Psoas muscle (tissue), 8 donors: ENCODE results near the gene CWH43. TPM values are rescaled to one million over a fixed set of nuclear protein-coding genes. Genes with fewer than 3 reads are reported as not detected.

Experiments
- ATAC-seq, 4 donors: fragments of 200-7000 bp; cut with Tn5 transposase; one replicate each; pipeline ENCODE4 v1.9.1; 2020; ENCODE audit warnings: moderate library complexity in 3 of 4, mild to moderate bottlenecking in 2 of 4
- DNase-seq, 2 donors: peaks; one replicate each; pipeline ENCODE4 v3.0.0-alpha.2; 2020
- H3K27ac ChIP-seq: fragments of 200-600 bp; one replicate; pipeline ENCODE4 v1.8.0; 2022
- H3K27me3 ChIP-seq, 3 donors: fragments of 200-600 bp in 1 of 3; one replicate each; pipeline versions ENCODE4 v1.6.1 to v1.8.0; 2013 to 2022; ENCODE audit warnings: low read length in 2 of 3, mild to moderate bottlenecking in 2 of 3, moderate library complexity in 1 of 3; ENCODE audit not compliant: insufficient read depth in 3 of 3
- H3K36me3 ChIP-seq, 2 donors: fragments of 200-600 bp in 1 of 2; one replicate each; pipeline versions ENCODE4 v1.6.1 to v1.8.0; 2013 to 2022; ENCODE audit warnings: low read depth in 1 of 2, mild to moderate bottlenecking in 1 of 2, moderate library complexity in 1 of 2; ENCODE audit not compliant: insufficient read depth in 1 of 2
- H3K4me1 ChIP-seq: fragments of 200-600 bp; one replicate; pipeline ENCODE4 v1.8.0; 2022
- H3K4me3 ChIP-seq: fragments of 200-600 bp; one replicate; pipeline ENCODE4 v1.8.0; 2022; ENCODE audit warnings: mild to moderate bottlenecking
- H3K9me3 ChIP-seq: fragments of 200-600 bp; one replicate; pipeline ENCODE4 v1.8.0; 2022
- CTCF ChIP-seq: fragments of 200-600 bp; IDR thresholded peaks from one replicate; pipeline ENCODE4 v1.8.0; 2022; ENCODE audit warnings: antibody characterized with exemption
- WGBS, 3 donors: extraction: QIAGEN DNeasy Blood & Tissue Kit; methylation state at CpG; one replicate each; pipeline versions ENCODE4 v1.1.6 to v1.1.7; 2013; 5-methylcytosine and 5-hydroxymethylcytosine counted together
- intact Hi-C, 2 donors: fragments of 100-400 bp; cut with DNase I; formaldehyde crosslinking; loops; one replicate each; pipeline versions ENCODE4 v1.11.0 to v1.14.2; 2022
- polyA plus RNA-seq, 3 donors: library from polyadenylated mRNA; stranded (reverse); fragments of 200-250 nt; gene quantifications; one replicate each; pipeline ENCODE4 v1.2.3, GENCODE V29; 2013
- total RNA-seq, 4 donors: library from RNA; stranded (reverse); fragmentation: NEBNext Ultra II Directional in 2 of 4; extraction: Animal tissue kit (Norgen Biotek cat#: 25700) in 2 of 4; gene quantifications; one replicate each; pipeline versions ENCODE4 v1.2.1 to v1.2.4, GENCODE V29; 2021 to 2023
- donor health status: healthy with polysubstance abuse.
- donor health status: DM: no; HTN: no; CAD: no; lungs with moderate emphysema.
- donor health status: Bipolar disorder and iron deficiency.
- donor health status: healthy.
- donor health status: DM: yes; HTN: yes; CAD: no.
- donor health status: DM: no; HTN: no; CAD: no.
- donor health status: DM: no; HTN: no; CAD: no.
- donor health status: DM: yes; HTN: yes; CAD: no.

The CWH43 gene
- total and polyA plus RNA-seq, 7 donors: not detected

- H3K4me1 ChIP-seq: no peaks in the 10 kb centered on the region
- no peak overlapping the region for H3K27ac ChIP-seq
- no peak for ATAC-seq
- TF ChIP-seq CTCF: no peak
- 68 to 79% (median 75%) methylated on average over 8 of the region's 8 CpGs for WGBS, 3 donors
- intact Hi-C loops: no loop called here
- H3K36me3 ChIP-seq: no peaks in the 10 kb centered on the region
- DNase-seq: no peak
- H3K27me3 ChIP-seq: no peaks in the 10 kb centered on the region
- no peaks in the 10 kb centered on the region for H3K9me3 ChIP-seq
- no peak overlapping the region for H3K4me3 ChIP-seq
Observed at GRCh38 chr4:48944252-48944651, 41.8 kb upstream of the CWH43 start.

GRCh38 chr4:48944756-48945241 lies 41.3 kb upstream of the CWH43 start:
- intact Hi-C loops: no loop called here
- Histone ChIP-seq H3K27me3 (no peaks in the 10 kb centered on the region), H3K9me3 (no peaks in the 10 kb centered on the region), H3K4me3 (no peak overlapping the region), H3K36me3 (no peaks in the 10 kb centered on the region), H3K4me1 (no peaks in the 10 kb centered on the region), H3K27ac (no peak overlapping the region)
- ATAC-seq (no peak), DNase-seq (no peak)
- TF ChIP-seq CTCF: peak; percentile 12
- 67 to 73% (median 72%) methylated on average over 6 of the region's 6 CpGs for WGBS, 3 donors

- no peak for DNase-seq
- H3K4me1 ChIP-seq: no peaks in the 10 kb centered on the region
- 76 to 85% (median 79%) methylated on average over 2 of the region's 2 CpGs for WGBS, 3 donors
- no peak for ATAC-seq
- no peak overlapping the region for H3K4me3 ChIP-seq
- no peaks in the 10 kb centered on the region for H3K36me3 ChIP-seq
- no peak overlapping the region for H3K27ac ChIP-seq
- intact Hi-C loops: no loop called here
- no peaks in the 10 kb centered on the region for H3K9me3 ChIP-seq
- TF ChIP-seq CTCF: no peak
- no peaks in the 10 kb centered on the region for H3K27me3 ChIP-seq
Observed at GRCh38 chr4:48945981-48946380, 40.1 kb upstream of the CWH43 start.

- 92 to 97% (median 92%) methylated on average over 1 of the region's 1 CpG for WGBS, 3 donors
- Histone ChIP-seq H3K27me3 (no peaks in the 10 kb centered on the region), H3K4me1 (no peaks in the 10 kb centered on the region), H3K36me3 (no peaks in the 10 kb centered on the region), H3K4me3 (no peak overlapping the region), H3K27ac (no peak overlapping the region), H3K9me3 (no peaks in the 10 kb centered on the region)
- ATAC-seq (no peak), DNase-seq (no peak)
- no peak for TF ChIP-seq CTCF
- intact Hi-C loops: no loop called here
Observed at GRCh38 chr4:48947731-48948130, 38.3 kb upstream of the CWH43 start.

GRCh38 chr4:48949086-48949485 lies 37.0 kb upstream of the CWH43 start:
- TF ChIP-seq CTCF: no peak
- Histone ChIP-seq H3K27ac (no peak overlapping the region), H3K27me3 (no peaks in the 10 kb centered on the region), H3K4me1 (no peaks in the 10 kb centered on the region), H3K36me3 (no peaks in the 10 kb centered on the region), H3K4me3 (no peak overlapping the region), H3K9me3 (no peaks in the 10 kb centered on the region)
- ATAC-seq (no peak), DNase-seq (no peak)
- intact Hi-C loops: no loop called here
